CD4-positive, alpha-beta T cell treated with Interleukin-6 for 4 hours (primary cell): ENCODE results near the gene ZNF318.
"Not testable (repeated sequence)": the region's sequence is repeated elsewhere in the genome, so short reads cannot be mapped to it uniquely, and the experiment has no call there.

Experiments
- DNase-seq: peaks from one replicate; pipeline ENCODE4 v3.0.0-alpha.2; 2020; ENCODE audit warnings: mixed read lengths

The ZNF318 gene

GRCh38 chr6:43380858-43381257, 11.4 kb upstream of the ZNF318 start:
- not testable (repeated sequence) for DNase-seq

DNA sequence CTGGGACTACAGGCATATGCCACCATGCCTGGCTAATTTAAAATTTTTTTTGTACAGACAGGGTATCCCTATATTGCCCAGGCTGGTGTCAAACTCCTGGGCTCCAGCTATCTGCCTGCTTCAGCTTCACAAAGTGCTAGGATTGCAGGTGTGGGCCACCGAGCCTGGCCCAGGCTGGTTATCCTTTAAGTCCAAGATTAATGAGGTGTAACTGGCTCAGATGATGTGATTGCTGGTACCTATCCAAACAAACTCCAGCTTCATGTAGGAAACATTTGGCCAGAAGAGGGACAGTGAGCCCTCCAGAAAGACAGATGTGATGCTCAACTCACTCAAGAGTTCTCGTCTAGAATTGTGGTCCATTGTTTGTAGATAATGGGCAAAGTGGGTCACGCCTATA, 9.2 kb upstream of the ZNF318 start:
- no peak for DNase-seq

- no peak for DNase-seq
Measured at GRCh38 chr6:43377710-43378229, 8.3 kb upstream of the ZNF318 start.

DNA sequence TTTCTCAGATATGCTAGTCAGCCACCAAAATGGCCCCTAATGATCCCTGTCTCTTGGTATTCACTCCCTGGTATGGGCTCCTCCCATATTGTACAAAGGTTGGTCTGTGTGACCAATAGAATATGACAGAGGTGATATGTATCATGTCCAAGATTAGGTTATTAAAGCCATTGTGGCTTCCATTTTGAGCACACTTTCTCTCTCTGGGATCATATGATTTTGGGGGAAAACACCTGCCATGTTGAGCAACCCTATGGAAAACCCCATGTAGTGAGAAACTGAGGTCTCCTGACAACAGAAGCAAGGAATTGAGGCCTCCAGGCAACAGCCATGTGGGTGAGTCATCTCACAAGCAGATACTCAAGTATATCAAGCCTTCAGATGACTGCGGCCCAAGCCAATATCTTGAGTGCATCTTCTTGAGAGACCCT, 7.1 kb upstream of the ZNF318 start:
- DNase-seq: no peak

DNA sequence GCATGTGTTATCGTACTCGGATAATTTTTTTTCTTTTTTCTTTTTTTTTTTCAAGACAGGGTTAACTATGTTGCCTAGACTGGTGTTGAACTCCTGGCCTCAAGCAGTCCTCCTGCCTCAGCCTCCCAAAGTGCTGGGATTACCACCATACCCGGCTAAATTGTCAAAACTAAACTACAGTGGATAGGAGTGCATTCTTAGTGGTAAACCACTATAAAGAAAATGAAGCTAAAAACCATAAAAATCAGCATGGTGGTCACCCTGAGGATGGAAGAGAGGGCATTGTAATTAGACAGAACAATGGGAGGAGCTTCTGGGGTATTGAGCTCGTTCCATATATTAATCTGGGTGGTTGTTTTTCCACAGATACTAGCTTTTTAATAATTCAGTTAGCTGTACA, 6.2 kb upstream of the ZNF318 start:
- DNase-seq: no peak

GRCh38 chr6:43373252-43373875, 3.9 kb upstream of the ZNF318 start:
- DNase-seq: no peak

DNA sequence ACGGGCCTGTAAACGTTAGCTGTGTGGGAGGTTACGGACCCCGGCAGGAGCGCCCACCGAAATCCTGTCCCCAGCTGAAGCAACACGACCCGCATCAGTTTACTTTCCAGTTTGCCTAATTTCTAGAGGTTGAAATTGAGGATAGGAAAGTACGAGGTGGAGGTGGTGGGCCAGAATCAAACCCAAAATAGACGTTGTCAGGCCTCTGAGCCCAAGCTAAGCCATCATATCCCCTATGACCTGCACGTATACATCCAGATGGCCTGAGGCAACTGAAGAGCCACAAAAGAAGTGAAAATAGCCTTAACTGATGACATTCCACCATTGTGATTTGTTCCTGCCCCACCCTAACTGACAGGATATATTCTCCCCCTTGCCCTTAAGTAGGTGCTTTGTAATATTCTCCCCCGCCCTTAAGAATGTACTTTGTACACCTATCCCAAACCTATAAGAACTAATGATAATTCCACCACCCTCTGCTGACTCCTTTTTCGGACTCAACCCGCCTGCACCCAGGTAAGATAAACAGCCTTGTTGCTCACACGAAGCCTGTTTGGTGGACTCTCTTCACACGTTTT, 645 bp upstream of the ZNF318 start:
- not testable (repeated sequence) for DNase-seq

DNA sequence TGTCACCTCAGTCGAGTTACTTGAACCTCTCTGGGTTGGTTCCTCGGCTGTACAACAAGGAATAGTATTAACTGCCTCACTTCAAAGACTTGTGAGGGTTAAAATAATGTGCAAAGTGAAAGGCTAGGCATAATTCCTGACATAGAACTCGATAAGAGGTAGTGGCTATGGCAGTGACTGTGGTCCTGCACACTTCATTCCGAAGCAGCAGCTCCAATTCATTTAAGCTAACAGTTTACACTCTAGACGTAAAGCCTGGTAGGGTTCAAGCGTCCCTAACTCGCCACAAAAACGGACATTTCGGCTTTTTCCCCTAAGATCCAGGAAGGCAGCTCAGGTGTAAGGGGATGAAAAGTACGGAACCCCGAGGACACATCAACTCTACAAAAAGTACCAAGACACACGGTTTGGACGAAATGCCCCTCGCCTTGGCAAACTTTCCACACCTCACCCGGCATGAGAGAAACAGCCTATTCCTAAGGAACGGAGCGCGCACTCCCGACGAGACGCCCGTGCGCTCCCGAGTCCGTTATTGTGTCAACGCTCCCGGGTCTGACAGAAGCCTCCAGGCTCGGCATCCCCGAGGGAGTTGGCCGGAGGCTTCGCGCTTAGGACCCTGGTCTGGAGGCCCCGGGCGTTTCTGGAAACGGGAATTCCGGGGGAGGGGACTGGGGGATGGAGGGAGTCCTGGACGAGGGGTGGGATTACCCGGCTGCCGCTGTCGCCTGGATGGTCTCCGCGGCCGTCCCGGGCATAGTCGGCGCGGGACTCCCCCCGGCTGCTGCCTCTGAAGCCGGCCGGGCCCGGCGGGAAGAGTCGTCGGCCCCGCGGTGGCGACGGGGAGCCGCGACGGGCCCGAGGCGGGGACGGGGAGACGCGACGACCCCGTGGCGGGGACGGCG, 937 bp downstream of the ZNF318 start:
- peak; percentile 26 for DNase-seq

DNA sequence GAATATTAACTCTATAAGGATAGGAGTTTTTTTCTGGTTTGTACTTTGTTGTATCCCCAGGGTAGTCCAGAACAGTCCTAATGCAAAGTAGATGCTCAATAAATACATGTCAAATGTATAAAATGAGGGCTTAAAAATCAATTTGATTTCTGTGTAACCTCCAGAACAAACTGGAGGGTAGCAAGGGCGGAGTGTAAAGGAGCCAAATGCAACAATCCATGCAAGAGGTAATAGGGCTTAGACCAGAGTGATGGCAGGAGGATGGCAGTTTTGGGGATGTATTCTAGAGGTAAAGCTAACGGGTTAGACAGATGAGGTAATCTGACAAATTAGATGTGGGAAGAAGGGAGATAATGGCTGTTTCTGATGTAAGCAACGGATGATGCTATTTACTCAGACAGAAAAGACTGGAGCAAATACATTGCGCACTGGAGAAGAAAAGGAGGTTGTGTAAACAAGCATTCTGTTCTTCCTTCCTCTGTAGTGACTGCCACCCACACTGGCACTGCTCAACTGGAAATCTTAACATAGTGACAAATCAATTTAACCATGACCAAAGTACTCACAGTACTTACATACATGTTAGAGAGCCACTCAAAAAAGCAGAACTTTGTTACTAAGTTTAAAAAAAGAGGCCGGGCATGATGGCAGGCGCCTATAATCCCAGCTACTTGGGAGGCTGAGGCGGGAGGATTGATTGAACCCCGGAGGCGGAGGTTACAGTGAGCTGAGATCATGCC, 2.0 kb downstream of the ZNF318 start:
- no peak for DNase-seq

DNA sequence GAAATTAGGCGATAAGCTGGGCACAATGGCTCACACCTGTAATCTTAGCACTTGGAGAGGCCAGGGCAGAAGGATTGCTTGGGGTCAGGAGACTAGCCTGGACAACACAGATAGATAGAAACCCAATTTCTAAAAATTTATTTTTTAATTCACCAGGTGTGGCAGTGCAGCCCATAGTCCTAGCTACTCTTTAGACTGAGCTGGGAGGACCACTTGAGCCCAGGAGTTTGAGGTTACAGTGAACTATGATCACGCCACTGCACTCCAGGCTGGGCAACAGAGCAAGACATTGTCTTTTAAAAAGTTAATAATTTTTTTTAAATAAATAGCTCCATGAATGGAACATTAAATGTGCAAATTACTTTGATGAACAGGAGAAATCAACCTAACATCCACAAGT, 8.2 kb downstream of the ZNF318 start:
- DNase-seq: no peak

DNA sequence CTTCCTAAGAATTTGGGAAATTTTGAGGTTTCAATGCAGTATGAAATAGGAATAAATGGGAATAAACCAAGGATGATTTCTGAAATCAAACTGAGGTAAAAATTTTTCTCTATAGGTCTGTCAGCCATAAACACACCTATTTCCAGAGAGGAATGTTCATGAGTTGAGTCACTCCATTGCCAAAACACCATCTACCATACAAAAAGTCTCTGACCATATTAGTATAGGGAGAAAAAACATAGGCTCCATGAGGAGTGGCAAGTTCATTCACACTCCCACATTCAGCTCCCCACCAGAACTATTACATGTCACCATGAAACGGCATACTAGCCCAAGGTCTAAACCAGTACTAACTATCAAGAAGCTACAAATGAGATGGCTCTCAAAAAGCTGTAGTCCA, 9.6 kb downstream of the ZNF318 start:
- DNase-seq: no peak

GRCh38 chr6:43359381-43359780, 10.1 kb downstream of the ZNF318 start:
- DNase-seq: no peak

- no peak for DNase-seq
Measured at GRCh38 chr6:43355862-43356590, 13.4 kb downstream of the ZNF318 start.

DNA sequence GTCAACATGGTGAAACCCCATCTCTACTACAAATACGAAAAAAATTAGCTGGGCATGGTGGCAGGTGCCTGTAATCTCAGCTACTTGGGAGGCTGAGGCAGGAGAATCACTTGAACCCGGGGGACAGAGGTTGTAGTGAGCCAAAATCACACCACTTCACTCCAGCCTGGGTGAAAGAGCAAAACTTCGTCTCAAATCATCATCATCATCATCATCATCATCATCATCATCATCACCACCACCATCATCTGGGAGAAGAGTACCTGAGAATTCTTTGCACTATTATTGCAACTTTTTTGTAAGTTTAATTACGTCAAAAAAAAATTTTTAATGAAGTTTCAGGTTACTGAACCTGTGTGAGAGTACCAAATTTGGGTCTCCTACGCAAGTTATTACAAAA, 17.5 kb downstream of the ZNF318 start:
- not testable (repeated sequence) for DNase-seq

GRCh38 chr6:43347444-43347843, 22.0 kb downstream of the ZNF318 start:
- DNase-seq: no peak

- DNase-seq: no peak
Measured at GRCh38 chr6:43347021-43347420, 22.4 kb downstream of the ZNF318 start.

DNA sequence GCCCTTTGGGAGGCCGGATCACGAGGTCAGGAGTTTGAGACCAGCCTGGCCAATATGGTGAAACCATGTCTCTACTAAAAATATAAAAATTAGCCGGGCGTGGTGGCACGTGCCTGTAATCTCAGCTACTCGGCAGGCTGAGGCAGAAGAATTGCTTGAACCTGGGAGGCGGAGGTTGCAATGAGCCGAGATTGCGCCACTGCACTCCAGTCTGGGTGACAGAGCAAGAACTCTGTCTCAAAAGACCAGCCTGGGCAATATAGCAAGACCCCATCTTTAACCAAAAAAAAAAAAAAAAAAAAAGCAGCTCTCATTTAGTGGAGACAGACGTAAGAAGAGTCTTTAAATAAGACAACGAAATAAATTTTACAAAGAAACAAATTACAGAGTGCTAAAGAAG, 23.2 kb downstream of the ZNF318 start:
- DNase-seq: not testable (repeated sequence)

GRCh38 chr6:43339168-43339567, 30.3 kb downstream of the ZNF318 start:
- DNase-seq: no peak

- no peak for DNase-seq
Measured at GRCh38 chr6:43338243-43338642, 31.2 kb downstream of the ZNF318 start.

- DNase-seq: no peak
Measured at GRCh38 chr6:43336382-43336781, 33.1 kb downstream of the ZNF318 start.

DNA sequence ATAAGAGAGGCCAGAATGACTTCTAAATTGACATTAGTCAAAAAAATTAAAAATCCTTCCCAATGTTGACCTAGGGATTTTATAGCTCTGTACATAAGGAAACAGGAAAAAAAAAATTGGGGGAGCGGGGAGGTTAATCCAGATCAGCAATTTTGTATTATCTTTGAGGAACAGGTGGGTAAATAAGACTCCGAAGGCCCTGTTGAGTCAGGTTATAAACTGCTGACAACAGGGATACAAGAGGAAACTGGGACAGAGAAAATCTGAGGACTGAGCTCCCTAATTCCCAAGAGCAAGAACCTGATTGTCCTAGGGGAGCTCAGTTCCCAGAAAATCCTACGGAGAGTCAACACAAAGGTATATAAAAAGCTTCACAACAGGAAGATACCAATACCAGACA, 34.0 kb downstream of the ZNF318 start:
- no peak for DNase-seq

DNA sequence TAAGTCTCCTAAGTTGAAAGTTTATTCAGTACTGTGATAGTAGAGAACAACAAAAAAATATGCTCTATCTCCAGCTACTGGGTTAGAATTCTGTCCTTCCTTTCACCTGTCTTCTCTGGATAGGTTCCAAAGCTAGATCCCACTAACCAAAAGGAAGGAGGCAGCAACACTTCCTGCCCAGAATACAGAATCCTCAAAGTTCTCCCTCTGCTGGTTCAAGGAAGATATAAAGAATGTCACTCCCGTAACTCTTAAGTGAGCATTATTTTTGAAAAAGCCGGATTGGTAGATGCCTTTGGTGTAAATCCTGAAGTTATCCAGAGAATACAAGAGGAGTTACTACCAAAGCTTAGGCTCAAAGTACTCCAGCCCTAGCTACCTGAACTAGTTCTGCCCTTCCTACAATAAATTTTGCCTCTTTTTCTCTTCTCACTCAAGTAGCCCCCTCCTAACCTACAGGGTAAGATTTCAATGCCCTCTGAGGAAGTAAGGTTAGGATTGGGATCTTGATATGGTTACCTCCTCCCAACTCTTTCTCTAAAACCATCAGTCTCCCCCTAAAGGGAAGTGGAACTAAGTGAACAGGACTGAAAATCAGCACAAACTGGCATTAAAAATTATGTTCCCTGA, 34.9 kb downstream of the ZNF318 start:
- DNase-seq: no peak
